ENCODE data around the gene SOX15.
"Not testable (repeated sequence)": the region's sequence is repeated elsewhere in the genome, so short reads cannot be mapped to it uniquely, and the experiment has no call there.

The SOX15 gene

DNA sequence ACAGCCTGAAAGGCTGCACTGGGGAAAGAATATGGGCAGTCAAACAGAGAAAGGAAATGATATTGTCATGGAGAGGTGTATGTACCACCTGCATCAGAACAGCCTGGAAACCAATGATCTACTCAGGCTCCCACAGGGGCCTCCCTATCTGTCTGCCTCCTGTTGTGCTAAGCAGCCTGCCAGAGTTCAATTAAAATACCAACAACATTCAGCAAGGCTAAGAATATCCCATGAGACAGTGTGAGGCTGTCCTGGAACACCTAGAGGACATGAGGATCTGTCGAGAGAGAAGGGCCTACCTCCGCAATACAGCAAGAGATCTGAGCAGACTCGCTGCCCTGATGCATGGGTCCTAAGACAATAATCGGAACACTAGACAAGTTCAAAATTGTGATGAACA, 16.4 kb upstream of the SOX15 start:
- no peak for DNase-seq

DNA sequence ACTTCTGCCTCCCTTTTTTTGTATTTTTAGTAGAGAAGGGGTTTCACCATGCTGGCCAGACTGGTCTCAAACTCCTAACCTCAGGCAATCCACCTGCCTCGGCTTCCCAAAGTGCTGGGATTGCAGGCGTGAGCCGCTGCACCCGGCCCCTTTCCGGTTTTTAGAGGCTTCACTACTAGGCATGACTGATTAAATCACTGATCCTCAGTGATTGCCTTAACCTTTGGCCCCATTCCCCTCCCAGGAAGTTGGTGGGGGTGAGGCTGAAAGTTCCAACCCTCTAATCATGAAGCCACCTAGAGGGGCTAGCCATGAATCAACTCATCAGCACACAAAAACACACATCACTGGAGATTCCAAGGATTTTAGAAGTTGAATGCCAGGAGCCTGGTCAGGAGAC, 7.7 kb upstream of the SOX15 start:
- DNase-seq, result not testable (repeated sequence)

DNA sequence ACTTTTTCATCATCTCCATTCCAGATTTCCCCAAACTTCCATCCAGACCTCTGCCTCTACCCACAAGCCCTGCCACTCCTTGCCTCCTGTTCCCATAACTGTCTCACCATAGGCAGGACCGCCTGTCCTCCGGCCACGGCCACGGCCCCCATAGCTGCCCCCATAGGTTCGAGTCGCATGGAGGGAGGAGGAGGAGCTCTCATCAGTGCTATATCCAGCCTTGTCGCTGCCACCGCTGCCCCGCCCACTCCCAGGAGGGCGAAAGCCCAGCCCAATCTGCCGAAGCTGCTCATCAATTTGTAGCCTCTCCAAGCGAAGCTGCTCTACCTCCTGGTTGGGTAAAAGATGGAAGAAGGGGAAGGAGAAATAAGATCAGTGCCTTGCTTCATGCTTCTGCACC, 3.4 kb upstream of the SOX15 start:
- no peak for DNase-seq

DNA sequence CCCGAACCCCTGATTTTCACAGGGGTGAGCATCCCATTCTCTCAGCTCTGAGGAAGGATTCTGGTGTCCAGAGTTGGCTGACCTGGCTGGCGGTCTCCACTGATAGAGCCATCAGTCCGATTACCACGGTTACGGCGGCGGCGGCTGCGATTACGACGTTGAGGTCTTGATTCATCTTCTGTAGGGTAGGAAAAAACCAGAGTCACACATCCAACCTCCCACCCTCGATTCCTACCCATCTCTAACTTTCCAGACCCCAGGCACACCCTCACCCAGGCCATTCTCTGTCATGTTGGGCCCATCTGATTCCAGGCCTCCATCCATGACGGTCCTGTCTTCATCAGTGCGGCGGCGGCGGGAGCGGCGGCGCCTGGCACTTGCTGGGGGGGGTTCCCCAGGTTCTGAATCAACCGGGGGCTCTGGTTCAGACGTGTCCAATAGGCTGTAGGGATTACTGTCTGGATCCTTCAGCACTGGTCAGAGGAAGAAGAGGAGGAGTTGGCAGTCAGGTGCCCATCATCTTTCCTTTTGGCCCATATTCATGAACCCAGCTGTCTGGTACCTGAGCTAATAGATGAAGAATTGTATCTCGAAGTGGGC, 2.6 kb upstream of the SOX15 start:
- no peak for DNase-seq

DNA sequence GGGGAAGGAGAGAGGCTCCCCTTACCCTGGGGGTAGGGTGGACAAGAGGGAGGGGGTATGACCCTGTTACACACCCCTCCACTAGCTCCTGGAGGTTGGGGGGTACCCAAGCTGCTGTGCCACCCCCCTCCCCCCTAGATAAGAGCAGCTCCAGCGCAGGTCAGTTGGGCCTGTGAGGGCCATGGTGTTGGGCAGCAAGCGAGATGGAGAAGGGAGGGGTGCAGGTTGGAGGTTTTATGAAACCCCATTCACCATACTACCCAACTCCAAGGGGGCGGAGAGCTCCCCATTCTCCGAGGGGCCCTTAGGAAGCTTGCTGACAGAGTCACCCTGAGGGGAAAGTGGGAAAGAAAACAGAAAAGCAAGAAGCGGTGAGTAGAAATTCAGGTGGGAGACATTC, 1.7 kb upstream of the SOX15 start:
- DNase-seq, result no peak

DNA sequence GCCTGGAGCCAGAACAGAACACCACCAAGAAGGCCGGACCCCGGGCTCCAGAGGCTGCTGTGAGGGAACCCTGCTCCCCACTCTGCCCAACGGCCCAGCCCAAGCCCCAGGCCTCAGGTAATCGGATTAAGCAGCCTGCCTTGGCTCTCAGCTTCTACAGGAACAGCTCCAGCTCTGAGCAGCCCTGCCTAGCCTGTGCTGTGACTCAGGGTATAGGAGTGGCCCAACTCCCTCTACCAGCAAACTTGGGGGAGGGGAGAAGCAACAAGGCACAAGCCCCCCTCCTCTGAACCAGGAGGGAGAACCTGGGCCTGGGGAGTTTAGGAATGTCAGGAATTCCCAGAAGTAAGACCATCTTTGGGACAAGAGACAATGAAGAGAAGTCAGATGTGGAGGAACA, 849 bp upstream of the SOX15 start:
- DNase-seq, result no peak

DNA sequence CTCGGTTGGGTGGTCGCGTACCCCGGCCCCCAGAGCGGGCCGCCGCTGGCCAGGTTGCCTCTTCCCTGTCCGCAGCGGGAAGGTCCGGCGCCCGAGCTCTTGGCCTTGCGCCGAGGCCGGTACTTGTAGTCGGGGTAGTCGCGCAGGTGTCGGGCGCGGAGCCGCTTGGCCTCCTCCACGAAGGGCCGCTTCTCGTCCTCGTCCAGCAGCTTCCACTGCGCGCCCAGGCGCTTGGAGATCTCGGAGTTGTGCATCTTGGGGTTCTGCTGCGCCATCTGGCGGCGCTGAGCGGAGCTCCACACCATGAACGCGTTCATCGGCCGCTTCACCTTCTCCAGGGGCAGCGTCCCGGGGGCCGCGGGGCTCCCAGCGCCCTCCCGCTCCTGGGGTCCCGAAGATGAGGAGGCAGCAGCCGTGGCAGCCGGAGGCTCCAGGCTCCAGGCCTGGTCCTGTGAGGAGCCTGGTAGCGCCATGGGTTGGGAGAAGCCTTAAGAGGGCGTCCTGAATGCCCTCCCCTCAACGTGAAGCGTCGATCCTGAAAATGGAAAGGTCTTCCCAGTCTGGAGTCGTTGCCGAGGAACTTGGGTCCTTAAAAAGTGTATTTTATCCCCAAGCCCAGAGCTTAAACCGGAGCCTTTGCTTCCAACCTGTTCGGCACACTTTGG, 558 bp downstream of the SOX15 start:
- DNase-seq, result peak; percentile 74

DNA sequence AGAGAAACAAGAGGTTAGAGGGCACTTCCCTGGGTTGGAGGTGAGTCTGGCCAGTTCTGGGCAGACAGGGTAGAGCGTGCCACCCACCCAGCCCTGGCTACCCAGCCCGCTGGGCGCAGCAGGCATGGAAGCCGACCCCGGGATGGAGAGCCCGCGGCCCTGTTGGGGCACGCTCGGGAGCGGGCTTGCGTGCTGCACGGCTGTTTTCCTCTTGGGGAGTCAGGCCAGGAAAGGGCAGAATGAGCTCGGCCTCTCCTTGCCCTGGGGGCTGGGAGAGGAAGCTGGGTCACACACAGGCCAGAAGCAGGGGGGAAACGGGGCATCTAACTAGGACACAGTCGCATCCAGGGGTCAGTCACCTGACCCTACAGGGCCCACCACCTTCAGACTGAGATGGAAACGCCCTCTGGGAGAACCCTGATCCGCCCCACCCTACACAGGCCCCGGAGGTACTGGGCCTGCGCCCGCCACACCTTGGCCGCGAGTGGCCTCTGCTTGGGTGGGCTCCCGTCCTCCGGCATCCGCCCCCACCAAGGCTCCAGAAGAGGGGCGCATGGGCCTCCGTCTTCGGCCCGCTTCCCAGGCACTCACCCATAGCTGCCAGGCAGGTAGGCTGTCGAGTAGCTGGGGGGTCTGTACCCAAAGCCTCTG, 1.2 kb downstream of the SOX15 start:
- no peak for DNase-seq

DNA sequence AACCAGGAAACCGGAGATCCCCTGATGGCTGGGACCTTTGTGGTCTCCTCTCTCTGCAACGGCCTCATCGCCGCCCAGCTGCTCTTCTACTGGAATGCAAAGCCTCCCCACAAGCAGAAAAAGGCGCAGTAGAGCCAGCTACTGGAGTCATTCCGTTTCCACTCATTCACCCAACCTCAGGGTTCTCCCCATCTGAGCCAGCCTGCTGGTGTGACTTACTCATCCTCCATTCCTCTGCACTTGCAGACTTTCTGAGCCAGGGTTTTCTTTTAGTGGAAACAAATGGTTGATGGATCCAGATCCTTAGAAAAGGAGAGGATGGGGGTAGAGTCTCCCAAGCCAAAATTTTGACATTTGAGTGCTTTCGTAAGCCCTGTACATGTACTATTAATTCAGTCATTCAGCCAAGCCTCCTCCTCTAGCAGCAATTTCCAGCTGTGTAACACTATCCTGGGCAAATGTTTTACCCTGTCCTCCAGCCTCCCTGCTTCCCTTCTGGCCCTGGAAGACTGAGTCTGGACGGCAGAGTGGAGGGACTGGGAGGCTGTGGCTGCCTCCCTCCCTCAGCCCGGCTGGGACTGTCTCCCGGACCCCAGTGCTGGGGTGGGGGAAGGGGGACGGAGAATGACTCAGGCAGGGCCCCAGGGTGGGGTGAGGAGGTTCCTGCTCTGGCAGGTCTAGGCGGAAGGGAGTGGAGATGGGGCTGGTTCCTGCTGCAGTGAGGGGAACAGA, 2.3 kb downstream of the SOX15 start:
- no peak for DNase-seq

DNA sequence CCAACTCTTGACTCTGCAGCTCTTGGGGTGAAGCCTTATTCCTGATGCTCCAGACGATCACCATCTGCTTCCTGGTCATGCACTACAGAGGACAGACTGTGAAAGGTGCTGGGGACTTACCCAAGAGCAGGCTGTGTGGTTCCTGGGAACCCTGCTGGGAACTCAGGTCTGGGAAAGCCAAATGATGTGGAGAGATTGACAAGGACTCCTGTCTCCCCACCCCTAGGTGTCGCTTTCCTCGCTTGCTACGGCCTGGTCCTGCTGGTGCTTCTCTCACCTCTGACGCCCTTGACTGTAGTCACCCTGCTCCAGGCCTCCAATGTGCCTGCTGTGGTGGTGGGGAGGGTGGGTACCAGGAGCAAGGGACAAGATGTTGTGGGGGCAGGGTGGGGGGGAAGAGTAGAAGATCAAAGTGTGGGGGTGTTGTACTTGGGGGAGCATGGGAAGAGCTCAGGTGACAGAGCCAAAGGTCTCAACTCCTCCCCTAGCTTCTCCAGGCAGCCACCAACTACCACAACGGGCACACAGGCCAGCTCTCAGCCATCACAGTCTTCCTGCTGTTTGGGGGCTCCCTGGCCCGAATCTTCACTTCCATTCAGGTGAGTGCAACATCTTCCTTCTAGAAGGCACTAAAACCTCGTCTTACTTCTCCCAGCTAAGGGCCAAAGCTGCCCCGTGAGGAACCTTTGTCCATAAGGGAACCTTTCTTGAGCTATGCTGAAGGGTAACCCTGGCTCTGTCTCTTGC, 3.0 kb downstream of the SOX15 start:
- DNase-seq, result no peak

DNA sequence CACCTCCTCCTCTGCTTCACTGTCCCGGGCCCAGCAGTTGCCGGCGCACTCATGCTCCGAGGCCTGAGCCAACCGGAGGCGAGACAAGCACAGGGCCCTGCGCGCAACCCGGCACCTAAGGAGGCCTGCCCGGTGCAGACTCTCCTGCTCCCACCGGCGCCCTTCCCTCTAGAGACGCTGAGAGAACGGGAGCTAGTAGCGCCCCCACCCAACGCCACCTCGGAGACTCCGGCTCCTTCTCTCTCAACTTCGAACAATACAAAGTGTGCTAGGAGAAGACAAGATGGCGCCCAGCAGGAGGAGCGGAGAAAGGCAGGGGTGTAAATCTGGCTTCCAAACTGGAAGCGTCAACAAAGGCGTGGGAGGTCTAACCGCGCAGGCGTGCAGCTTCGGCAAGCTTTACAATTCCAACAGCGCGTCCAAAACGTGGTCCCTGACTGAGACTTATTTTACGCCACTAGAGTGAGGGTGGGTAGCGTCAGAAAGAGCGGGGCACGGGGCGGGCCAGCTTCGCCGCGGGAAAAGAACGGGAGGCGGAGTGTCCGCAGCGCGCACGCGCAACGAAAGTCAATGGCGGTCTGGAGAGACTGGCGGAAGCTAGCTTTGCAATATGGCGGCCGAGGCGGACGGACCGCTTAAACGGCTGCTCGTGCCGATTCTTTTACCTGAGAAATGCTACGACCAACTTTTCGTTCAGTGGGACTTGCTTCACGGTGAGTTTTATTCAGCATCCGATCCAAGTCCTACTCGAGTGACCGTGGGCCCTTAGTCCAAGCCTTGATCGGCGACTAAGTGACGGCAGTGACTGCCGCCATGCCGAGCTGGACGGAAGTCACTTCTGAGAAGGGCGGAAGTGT, 6.4 kb downstream of the SOX15 start, which contains the start of gene MPDU1:
MPDU1 (plus strand) TSS at position 600 of the 857 bp plus-strand sequence; CDS start at position 611, 11 bp downstream.
- DNase-seq, result peak; percentile 97

DNA sequence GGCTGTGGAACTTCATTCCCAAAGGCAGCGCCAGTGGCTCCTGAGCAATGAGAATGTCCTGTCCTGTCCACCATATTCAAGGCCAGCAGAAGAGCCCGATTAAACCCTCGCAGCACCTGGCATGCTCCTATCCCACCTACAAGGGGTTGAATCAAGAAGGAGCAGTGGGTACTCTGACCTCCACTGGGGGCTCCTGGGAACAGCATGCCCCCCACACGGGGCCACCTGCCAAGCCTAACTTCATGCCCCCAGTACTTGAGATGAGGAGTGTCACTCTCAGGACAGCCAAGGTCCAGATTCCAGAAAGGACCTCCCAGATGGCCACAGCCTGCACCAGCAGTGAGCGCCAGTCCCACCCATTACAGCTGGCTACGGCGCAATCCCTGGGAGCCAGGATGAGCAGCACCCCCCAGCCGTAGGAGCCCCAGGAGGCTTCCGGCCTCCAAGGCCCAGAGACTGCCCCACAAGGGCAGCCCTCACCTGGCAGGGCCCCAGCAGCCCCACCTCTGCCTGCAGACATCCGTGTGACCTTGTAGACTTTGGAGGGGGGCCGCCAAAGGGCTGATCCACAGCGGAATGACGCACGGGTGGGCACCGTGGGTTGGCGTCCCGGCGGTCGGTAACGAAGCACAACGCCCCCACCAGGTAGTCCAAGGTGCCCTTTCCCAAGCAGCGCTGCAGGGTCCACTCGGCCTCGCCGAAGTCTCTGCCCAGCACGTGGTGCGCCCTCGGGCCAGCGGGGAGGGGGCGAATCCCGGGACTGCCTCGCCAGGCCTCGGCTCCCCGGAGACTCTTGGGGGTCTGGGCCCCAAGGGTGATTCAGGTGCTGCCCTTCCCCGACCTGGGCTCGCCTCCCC, 7.3 kb downstream of the SOX15 start:
- DNase-seq, result no peak

DNA sequence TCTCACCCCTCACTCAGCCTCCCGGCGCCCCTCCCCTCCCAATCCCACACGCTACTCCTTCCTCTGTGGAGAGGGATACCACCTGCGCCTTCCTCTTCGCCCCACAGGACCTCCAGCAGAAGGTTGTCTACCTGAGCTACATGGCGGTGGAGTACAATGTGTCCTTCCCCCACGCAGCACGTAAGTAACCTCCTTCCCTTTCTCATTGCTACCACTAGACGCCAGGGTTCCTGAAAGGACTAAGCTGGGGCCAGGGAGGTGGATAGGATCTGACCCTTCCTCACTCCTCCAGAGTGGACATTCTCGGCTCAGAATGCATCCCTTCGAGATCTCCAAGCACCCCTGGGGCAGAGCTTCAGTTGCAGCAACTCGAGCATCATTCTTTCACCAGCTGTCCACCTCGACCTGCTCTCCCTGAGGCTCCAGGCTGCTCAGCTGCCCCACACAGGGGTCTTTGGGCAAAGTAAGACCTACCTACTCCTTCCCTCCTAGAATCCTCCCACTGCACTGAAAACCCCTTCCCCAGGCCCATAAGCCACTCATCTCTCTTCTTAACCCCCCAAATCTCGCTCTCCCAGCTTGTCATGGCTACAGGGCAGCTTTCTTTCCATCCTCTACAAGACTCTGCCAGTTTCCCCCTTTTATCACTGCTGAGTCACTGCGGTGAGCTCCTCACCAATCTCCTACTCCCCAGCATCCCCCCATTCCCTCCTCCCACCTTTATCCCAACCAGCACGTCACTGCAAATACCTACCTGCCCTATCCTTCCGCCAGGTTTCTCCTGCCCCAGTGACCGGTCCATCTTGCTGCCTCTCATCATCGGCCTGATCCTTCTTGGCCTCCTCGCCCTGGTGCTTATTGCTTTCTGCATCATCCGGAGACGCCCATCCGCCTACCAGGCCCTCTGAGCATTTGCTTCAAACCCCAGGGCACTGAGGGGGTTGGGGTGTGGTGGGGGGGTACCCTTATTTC, 9.0 kb downstream of the SOX15 start:
- DNase-seq, result no peak

DNA sequence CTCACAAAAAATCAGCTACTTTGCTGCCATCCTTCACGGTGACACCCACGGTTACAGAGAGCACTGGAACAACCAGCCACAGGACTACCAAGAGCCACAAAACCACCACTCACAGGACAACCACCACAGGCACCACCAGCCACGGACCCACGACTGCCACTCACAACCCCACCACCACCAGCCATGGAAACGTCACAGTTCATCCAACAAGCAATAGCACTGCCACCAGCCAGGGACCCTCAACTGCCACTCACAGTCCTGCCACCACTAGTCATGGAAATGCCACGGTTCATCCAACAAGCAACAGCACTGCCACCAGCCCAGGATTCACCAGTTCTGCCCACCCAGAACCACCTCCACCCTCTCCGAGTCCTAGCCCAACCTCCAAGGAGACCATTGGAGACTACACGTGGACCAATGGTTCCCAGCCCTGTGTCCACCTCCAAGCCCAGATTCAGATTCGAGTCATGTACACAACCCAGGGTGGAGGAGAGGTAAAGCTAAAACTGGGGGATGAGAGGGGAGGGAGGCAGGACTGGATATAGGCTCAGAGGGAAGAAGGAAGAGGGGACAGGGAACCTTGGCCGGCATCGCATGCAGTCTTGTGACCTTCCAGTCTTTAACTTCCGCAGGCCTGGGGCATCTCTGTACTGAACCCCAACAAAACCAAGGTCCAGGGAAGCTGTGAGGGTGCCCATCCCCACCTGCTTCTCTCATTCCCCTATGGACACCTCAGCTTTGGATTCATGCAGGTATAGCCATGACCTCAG, 9.9 kb downstream of the SOX15 start:
- no peak for DNase-seq

DNA sequence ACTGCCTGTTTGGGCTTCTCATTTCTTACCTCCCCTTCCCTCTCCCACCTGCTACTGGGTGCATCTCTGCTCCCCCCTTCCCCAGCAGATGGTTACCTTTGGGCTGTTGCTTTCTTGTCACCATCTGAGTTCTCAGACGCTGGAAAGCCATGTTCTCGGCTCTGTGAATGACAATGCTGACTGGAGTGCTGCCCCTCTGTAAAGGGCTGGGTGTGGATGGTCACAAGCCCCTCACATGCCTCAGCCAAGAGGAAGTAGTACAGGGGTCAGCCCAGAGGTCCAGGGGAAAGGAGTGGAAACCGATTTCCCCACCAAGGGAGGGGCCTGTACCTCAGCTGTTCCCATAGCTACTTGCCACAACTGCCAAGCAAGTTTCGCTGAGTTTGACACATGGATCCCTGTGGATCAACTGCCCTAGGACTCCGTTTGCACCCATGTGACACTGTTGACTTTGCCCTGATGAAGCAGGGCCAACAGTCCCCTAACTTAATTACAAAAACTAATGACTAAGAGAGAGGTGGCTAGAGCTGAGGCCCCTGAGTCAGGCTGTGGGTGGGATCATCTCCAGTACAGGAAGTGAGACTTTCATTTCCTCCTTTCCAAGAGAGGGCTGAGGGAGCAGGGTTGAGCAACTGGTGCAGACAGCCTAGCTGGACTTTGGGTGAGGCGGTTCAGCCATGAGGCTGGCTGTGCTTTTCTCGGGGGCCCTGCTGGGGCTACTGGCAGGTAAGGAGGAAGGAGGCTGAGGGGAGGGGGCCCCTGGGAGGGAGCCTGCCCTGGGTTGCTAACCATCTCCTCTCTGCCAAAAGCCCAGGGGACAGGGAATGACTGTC, 10.7 kb downstream of the SOX15 start, which contains the start of gene CD68:
CD68 (plus strand) TSS at position 638 of the 833 bp plus-strand sequence; CDS start at position 678, 40 bp downstream.
- DNase-seq, result peak; percentile 90

DNA sequence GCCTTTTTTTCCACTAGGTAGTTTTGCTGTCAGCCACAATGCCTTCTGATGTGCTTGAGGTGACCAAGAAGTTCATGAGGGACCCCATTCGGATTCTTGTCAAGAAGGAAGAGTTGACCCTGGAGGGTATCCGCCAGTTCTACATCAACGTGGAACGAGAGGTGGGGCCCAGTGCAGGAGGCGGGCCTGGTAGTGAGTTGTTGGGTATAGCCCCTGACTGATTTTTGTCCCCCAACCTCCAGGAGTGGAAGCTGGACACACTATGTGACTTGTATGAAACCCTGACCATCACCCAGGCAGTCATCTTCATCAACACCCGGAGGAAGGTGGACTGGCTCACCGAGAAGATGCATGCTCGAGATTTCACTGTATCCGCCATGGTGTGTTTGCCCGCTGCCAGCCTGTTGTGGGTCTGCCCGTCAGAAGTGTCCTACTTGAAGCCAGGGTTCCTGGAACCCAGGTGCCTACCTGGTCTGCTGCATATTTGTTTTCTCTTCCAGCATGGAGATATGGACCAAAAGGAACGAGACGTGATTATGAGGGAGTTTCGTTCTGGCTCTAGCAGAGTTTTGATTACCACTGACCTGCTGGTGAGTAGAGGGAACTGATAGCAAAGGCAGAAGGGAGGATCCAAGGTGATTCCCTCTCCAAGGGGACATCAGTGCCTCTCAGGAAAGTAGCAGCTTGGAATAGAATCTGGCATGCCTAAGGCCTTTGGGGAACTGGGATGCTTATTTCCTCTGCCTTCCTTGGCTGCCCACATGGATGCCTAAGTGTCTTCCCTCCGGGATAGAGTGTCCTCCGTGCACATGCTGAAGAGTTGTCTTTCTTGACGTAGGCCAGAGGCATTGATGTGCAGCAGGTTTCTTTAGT, 12.3 kb downstream of the SOX15 start:
- no peak for DNase-seq
